NCI-H2171 (cell line): ENCODE measurements around the gene TMEM234.
A peak's percentile ranks its signal among the peaks of the same experiment; 100 is the strongest.

Source experiments
- DNase-seq: peaks from one replicate; lab custom pipeline; 2025; lab: John Stamatoyannopoulos, UW

Gene TMEM234

DNA sequence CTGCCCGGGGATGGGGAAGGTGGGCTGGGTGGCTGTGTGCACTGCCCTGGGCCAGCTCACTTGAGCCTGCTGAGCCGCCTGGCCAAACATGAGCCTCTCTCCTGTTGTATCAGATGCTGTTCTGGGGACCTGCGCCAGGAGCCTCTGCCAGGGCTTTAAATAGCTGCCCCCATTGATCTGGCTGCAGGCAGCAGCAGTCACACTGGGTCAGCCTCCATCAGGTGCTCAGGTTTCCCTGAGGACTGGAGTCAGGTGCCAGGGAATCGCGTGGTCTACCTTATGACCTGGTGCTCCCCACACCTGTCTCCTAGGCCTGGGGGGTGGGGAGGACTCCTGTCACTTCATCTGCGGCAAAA lies 22.5 kb downstream of the TMEM234 start:
- no peak for DNase-seq

DNA sequence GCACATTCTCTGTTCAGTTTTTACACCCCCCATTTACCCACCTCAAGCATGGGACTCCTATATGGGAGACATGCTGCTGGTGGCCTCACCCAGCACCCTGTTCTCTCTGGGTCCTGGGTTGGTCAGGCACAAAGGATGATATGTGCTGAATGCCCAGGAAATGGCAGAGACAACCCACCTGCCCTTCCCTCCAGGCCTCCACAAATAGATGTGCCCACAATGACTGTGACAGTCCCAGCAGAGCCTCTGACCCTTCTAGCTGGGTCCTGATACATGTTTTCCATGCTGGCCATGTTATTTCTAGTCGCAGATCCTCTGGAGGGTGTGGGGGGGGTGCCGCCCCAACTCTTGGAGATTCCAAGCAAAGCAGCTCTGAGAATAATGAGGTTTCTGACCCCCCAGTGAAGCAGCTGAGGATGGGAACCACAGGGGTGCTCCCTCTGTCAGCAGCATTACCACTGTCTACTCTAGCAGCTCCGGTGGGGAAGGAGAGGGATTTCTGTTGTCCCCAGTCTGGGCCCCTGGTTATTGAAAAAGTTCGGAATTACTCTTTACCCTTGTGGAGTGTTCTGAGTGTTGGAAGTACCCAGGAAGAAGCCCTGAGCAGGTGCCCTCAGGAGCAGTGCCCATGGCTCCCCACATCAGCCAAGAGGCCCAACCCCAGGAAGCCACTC lies 23.0 kb downstream of the TMEM234 start:
- DNase-seq = no peak

DNA sequence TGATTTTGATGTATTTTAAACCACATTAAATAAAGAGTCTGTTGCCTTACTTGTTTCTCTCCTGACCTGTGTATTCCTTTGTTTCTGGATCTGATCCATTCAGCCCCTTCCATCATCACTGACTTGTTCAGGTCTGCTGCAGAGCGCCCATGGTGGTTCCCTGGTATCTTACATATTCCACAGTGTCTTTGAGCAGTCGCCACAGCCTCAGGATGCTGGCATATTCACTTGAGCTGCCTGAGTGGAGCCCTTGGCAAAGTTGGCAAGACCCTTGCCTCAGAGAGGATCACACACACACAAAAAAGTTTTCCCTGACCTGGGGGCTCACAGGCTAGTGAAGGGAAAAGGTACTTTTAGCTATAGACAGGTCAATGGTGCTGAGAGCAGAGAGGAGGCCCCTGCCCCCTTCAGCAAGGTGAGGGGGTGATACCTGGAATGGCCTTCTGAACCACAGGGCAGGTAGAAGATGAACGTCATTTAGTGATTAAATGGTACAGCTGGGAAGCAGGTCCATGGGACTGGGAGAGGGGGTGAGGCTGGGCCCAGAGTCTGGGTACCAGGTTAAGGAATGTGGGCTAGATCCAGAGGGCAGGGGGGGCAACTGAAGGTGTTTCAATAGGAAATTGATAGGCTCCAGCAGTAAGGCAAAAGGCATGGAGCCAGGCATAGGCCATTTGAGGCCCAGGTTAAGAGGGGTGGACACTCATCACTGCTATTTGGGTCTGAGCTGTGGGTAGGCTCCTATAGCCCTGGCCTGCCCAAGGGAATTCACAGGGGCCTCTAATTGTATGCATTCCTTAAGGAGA lies 23.7 kb downstream of the TMEM234 start:
- DNase-seq = no peak

DNA sequence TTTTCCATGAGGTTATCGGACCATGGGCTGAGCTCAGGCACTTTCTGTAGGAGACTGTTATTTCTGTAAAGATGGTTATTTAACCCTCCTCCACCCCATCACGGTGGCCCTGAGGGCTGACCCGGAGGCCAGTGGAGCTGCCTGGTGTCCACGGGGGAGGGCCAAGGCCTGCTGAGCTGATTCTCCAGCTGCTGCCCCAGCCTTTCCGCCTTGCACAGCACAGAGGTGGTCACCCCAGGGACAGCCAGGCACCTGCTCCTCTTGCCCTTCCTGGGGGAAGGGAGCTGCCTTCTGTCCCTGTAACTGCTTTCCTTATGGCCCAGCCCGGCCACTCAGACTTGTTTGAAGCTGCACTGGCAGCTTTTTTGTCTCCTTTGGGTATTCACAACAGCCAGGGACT lies 24.3 kb downstream of the TMEM234 start:
- DNase-seq = no peak

DNA sequence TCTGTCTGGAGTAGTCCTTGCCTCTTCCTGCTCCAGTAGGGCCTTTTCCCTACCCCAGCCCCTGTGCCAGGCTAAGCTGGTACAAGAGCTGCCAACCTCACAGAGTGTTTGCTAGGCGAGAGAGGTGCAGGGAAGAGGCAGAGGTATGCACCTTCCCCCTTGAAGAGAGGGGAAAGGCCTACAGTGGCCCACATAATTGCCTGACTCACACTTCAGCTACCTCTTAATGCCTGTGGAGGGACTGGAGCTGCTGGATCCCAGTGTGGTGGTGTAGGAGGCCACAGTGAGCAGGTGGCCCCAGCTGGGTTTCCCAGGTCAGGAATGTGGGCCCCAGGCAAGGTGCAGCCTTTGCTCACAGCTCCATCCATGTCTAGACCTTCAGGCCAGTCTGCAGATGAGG lies 25.1 kb downstream of the TMEM234 start:
- DNase-seq = no peak

DNA sequence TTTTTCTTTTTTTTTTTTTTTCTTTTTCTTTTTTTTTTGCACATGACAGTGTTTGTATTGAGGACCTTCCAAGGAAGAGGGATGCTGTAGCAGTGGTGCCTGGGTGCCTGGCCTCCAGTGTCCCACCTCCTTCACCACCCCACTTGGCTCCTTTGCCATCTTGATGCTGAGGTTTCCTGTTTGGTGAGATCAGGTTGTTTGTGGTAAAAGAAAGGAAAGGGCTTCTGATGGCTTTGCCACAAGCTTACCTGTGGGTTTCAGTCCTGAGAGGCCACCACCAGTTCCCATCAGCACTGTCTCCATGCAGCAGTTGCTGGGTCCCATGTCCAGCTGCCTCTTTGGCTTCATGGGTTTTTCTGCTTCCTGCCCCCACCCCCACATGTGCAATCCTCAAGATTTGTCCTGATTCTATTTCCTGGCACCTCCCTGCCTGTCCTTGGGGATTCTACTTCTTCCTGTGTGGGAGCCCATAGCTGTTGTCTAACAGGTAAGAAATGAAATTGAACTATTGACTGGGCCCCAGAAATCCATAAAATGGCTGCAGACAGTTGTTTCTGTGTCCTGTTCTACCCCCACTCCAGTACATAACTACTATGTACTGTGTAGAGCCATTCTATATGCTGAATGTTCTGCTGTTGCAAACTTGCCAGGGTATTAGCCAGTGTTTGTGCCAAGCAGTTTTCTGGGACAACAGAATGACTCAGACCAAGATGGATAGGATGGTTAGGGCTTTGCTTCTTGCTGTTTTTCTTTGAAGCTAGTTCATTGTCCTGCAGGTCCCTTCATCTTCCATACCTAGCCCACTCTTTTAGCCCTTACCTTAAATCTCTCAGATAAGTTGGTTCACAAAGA lies 26.0 kb downstream of the TMEM234 start:
- DNase-seq = no peak

DNA sequence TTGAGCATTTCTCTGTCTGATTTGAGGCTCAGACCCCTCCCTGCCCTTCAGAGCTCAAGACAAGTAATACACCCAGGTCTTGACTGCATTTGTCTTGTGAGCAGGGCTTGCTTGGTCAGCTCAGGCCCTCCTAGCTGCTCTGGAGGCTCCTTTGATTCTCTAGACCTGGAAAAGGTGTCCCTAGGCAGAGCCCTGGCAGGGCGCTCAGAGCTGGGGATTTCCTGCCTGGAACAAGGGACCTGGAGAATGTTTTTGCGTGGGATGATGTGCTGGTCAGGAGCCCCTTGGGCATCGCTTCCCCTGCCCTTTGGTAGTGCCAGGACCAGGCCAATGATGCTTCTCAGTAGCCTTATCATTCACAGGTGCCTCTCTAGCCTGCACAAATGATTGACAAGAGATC lies 26.6 kb downstream of the TMEM234 start:
- DNase-seq = no peak

DNA sequence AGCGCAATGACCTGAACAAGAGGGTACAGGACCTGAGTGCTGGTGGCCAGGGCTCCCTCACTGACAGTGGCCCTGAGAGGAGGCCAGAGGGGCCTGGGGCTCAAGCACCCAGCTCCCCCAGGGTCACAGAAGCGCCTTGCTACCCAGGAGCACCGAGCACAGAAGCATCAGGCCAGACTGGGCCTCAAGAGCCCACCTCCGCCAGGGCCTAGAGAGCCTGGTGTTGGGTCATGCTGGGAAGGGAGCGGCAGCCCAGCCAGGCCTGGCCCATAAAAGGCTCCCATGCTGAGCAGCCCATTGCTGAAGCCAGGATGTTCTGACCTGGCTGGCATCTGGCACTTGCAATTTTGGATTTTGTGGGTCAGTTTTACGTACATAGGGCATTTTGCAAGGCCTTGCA lies 27.2 kb downstream of the TMEM234 start:
- no peak for DNase-seq

DNA sequence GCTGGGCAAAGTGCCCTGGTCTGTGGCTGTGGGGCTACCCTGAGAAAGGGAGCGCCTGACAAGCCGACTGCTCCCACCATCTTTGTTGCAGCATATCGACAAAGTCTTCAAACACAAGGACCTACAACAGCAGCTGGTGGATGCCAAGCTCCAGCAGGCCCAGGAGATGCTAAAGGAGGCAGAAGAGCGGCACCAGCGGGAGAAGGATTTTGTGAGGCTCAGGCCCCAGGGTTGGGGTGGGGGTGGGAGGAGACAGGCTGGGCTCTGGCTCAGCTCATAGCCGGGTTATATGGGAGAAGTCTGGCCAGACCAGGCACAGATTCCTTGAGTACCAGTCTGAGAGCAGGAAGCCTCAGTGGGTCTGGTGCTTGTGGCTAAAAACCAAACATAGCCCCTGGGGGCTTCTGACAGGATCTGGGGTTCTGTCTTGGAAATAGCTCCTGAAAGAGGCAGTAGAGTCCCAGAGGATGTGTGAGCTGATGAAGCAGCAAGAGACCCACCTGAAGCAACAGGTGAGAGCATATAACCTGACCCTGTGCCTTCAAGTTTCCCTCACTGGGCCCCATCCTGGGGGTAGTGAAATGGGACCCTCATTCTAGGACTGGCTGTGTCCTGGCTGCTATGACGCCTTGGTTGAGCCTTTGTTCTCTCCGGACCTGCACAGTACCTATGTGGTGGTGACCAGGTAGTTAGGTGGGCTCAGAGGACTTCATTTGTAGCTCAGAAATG lies 29.8 kb downstream of the TMEM234 start:
- DNase-seq = no peak

DNA sequence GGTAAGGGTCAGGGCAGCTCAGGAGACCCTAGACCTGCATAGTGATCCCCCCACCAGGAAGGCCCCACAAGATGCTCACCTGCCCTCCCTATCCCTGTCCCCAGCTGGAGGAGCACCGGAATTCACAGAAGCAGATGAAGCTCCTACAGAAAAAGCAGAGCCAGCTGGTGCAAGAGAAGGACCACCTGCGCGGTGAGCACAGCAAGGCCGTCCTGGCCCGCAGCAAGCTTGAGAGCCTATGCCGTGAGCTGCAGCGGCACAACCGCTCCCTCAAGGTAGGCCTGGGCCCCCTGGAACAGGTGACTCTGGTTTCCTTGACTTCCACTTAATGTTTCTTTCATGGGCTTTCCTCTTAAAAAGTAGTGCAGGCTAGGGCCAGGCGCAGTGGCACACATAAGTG lies 34.3 kb downstream of the TMEM234 start:
- DNase-seq = no peak

DNA sequence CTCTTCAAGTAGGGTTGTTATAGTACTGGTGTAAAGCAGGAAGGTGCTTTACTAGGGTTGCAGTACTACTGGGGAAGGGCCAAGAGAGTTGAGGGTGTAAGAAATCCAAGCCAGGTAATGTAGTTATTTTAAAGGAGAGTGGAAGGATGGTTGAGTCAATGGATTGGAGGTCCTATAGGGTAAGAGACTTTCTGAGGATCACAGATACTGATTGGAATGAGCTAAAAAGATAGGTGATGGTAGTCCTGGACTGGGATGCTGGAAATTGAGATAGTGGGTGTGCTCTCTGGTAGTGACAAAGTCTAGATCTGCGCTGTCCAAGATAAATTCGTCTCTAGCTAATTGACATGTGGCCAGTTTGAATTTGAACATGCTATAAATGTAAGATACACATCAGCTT lies 35.7 kb downstream of the TMEM234 start:
- DNase-seq = no peak

DNA sequence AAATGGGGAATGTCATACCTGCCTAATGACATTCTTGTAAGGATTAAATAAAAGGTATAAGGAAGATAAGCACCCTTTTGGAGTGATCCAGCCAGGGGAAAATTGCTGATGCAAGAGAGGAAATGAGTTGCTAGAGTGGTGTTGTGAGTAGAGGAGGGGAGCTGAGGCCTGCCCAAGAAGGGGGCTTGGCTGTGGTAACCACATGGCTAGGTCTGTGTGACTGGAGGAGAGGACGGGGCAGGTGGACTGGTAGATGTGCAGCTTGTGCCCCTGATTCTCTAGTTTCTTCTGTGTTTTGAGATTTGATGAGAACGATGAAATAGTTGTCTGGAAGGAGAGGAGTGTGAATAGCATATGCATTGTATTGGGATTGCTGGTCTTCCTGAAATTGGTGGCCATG lies 36.1 kb downstream of the TMEM234 start:
- no peak for DNase-seq

DNA sequence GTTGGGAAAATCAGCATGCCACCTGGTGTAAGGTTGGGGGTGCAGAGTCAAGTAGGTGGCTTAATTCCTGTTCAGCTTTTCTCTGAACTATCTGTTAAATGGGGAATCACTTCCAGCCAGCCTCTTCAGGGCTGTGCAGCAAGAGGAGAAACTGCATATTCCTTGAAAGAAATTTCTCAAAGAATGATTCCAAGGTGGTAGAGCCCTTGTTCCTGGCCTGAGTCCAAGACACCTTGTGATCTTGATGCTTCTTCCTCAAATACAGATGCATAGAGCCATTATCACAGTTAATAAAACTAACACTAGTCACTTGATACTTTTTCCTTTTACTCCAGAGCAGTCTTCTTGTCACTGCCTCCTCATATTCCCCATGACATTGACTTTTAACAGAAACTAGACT lies 37.5 kb downstream of the TMEM234 start:
- no peak for DNase-seq

DNA sequence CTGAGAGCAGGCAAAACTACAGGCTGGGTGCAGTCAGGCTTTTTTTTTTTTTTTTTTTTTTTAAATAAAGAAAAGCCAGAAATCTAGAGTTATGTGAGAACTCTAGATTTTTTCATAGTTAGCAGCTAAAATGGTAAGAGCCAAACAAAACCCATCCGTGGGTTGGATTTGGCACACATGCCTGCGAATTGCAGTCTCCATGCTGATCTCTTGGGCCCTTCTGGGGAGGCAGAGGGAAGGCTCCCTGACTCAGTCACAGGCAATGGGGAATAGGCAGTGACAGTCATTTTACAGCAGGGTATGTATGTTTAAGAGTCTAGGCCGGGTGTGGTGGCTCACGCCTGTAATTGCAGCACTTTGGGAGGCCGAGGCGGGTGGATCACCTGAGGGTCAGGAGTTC lies 40.1 kb downstream of the TMEM234 start:
- no peak for DNase-seq

DNA sequence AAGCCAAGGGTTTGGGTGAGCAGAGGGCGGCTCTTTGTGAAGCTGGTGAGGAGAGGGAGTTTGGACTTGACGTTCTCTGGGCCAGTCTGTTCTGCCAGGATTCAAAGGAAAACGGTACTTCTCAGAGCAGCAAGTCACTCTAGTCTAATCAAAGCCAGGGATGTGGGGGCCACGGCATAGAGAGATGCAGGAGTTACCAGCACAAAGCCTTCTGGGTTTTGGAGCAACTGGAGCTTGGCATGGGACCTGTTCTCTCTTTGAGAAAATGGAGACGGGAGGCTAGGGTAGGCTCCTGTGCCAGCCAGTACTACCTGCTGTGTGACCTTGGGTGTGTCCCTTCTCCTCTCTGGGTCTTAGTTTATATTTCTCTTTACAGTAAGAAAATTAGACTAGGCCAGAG lies 40.6 kb downstream of the TMEM234 start:
- no peak for DNase-seq

DNA sequence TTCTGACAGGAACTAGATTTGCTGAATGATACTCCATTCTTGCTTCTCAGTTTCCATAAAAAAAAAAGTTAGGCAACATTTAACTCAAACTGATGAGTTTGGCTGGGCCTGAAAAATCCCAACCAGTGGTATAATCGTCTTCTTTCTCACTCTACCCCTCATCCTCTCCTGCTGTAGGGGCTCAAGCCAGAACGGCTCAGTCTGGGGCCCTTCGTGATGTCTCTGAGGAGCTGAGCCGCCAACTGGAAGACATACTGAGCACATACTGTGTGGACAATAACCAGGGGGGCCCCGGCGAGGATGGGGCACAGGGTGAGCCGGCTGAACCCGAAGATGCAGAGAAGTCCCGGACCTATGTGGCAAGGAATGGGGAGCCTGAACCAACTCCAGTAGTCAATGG lies 41.1 kb downstream of the TMEM234 start:
- no peak for DNase-seq

DNA sequence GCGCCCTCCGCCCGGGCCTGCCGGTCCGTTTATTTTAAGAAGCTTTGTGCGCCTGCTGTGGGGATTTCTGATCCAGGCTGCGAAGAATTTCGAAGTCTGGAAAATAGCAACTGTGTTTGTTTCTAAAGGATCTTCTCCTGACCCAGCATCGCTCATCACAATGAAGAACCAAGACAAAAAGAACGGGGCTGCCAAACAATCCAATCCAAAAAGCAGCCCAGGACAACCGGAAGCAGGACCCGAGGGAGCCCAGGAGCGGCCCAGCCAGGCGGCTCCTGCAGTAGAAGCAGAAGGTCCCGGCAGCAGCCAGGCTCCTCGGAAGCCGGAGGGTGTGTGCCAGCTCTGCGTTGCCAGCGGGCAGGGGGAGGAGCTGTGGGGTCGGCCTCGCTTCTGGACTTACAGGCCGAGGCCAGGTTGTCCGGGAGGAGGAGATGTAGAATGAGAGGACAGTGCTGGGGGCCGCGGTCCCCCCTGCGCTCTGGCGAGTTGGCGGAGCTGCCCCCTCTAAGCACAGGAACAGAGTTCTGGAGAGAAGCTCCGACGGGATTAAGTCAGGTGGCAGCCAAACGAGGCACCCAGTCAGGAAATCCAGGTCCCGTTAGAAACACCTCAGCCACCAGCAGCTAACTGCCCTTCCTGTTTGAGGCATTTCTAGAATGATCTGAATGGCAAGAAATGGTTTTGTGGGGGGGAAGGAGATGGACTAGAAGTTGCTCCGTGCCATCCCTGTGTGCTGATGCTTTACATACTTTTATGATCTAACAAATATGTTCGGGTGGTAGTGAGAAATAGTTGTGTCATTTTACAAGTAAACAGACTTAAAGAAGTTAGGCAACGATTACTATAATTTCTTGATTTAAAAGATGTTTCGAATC lies 41.7 kb downstream of the TMEM234 start:
- DNase-seq = peak; percentile 22

DNA sequence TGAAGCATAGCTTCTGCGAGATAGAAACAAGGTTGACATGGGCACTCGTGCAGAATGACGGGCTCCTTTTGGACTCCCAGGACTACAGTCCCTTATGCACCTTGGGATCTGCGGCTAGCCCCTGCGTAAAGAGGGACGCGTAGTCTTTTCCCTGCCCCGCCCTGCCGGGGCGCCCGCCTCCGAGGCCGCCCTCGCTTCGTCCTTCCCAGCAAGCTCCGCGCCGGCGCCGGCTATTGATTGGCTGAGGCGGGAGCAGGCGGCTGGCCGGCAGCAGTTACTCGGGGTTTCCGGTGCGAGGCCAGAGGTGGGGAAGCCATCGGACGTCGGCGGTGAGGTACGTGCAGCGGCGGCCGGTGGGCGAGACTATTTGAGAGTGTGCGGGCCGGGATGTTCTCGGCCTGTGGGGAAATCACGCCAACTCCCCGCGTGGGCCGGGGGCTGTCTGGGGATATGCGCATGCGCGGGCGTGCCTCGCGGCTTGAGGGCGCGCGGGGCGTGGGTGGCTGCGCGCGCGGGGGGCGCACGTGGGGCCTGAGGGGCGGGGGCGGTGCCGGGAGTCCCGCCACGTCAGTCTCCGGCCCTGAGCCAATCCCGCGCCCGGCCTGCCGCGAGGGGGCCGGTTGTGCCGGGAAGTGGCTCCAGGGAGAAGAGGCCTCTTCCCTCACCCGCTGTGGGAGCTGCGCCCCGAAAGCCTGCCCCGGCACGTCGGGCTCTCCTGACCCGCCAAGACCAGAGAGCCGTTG lies 42.5 kb downstream of the TMEM234 start, which contains the start of gene TXLNA:
Gene TXLNA (plus strand): TSS at position 233 of the 743 bp plus-strand sequence. CDS start 671 bp downstream, outside the sequence.
- peak; percentile 89 for DNase-seq

DNA sequence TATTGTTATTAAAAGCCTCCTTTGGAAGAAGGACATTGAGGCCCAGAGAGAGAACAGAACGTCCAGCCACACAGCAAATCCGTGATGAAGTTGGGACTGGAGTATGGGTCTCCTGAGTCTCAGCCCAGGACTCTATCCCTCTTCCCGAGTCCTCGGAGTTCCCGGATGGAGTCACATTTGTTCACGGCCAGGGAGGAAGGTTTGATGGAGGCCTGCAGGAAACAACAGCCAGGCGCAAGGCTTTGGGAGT lies 43.0 kb downstream of the TMEM234 start:
- peak; percentile 62 for DNase-seq

DNA sequence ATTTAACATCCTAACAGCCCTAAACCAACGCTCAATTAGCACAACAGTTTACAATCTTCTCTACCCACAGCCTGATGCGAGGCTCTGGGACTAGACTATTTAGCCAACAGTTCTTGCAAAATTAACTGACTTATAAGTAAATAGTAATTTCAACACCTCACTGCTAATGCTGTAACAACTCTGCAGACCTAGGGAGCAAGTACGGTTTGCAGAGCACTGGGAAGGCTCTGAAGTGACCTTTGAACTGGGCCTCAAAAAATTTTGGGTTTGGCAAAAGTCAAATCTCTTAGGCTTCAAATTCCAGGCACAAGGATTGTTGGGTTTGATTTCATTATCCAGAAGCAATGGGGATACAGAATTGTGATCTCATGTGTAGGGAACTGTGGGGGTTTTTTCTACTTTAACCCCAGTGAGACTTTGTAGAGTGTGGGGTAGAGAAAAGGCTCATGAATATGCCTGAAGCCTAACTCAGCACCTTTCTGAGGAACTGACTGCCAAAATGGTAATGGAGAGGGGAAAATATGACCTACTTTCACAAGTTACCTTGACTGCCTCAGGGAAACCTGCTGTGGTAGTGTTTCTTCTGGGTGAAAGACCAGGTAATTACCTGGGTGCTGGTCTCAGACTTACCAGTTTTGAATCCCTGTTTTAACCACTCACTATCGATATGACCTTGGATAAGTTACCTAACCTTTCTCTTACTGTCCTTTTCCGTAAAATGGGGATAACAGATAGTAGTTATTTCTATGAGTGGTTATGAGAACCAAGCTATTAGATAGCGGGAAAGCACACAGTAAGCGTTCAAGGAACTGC lies 43.6 kb downstream of the TMEM234 start:
- DNase-seq = no peak
